Myocyte (in vitro differentiated cells): ENCODE results near the gene SACM1L. TPM values are rescaled to one million over a fixed set of nuclear protein-coding genes. Genes with fewer than 3 reads are reported as not detected.

Experiments used
- DNase-seq: peaks from one replicate; pipeline ENCODE4 v3.0.0-alpha.2; 2012; ENCODE audit warnings: low read depth
- total RNA-seq: library from RNA; depleted of rRNA; stranded (reverse); fragments of >200 nt; gene quantifications from 2 replicates; pipeline ENCODE4 v1.2.3, GENCODE V29; 2014

Gene SACM1L
- total RNA-seq, 1 donor from 2014 or later: 18.0 TPM

DNA sequence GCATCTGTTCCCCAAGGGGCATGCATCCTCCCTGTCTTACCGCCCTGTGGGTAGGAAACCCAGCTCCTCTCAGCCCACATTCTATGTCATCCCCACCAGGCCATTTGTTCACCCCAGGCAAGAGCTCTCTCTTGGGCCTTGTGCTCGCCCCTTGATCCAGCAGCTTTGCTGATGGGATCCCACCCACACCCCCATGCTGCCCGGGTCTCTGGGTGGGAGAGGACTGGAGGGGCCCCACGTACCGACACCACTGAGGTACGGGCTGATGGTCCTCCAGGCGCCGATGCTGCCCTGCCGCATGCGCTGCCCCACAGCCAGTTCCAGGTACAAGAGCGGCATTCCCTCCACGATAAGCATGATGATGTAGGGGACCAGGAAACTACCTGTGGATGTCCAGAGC, 92.6 kb downstream of the SACM1L start:
- DNase-seq: no peak

DNA sequence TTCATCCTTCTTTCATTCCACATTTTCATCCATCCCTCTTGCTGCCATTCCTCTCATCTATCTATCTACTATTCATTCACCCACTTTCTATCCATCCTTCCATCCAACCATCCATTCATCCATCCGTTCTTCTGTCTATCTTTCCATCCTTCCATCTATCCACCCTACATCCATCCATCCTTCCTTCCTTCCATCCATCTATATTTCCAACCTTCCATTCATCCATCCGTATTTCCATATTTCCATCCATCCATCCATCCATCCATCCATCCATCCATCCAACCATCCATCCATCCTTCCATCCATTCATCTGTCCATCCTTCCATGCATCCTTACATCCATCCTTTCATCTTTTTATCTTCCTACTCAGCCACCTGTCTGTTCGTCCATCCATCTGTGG, 93.2 kb downstream of the SACM1L start:
- no peak for DNase-seq

DNA sequence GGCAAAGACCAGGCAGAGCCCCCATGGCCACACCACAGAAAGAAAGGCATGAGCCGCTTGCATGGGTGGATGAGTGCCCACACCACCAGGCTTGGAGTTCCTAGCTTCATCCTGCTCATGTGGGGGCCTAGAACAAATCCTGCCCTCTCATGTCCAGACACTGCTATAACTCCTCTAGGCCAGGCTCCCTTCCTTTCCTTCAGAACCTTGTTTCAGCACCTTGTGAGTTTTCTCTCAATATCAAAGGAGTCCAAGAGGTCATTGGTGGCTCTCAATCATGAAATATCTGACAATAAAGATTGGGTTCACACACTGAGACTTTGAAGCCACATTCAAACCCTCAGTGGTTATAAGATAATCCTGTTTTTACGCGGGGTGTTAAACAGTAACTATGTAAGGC, 94.5 kb downstream of the SACM1L start:
- DNase-seq: no peak

DNA sequence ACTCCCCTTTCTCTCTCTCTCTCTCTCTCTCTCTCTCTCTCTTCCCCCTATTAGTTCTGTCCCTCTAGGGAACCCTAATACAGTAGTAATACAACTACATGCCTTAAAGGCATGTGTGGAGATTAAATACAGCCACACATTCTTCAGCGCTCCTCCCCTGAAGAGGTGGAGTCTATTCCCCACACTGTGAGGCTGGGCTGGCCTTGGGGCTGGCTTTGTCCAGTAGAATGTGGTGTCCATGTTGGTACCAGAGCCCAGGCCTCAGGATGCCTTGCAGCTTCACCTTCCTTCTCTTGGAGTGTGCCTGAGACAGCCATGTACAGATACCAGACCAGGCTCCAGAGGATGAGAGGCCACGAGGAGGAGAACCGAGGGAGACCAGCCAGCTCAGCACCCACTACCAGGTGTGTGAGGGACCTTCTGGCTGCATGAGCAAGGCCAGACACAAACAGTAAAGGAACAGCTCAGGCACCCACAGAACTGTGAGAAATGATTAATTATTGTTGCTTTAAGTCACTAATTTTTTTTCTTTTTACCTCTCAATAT, 96.5 kb downstream of the SACM1L start:
- DNase-seq: no peak

DNA sequence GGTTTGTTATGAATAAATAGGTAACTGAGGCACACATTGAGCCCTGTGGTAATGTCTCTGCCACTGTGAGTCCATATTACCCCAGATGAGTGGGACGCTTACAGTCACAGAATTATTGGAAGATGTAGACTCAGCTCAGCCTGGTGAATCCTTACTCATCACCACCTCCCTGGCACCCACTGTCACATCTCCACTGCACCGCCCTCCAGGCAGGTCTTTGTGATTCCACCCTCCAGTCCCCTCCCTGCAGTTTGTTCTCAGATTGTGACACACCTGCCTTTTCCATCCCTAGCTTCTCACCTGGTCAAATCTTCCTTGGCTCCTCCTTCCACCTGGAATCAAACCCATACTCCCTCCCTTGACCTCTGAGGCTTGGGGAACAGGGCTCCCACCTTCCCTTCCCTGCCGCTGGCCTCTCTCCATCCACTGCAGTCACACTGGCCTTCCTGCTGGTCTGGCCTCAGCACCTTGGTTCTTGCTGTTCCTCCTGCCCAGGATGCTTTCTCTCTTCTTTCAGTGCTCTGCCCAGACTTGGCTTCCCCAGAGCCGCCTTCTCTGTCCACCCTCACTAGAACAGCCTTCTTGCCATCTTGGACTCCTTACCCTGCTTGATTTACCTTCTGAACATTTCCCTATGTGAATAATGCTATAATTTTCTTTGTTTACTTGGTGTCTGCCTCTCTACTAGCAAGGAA, 97.8 kb downstream of the SACM1L start:
- no peak for DNase-seq

DNA sequence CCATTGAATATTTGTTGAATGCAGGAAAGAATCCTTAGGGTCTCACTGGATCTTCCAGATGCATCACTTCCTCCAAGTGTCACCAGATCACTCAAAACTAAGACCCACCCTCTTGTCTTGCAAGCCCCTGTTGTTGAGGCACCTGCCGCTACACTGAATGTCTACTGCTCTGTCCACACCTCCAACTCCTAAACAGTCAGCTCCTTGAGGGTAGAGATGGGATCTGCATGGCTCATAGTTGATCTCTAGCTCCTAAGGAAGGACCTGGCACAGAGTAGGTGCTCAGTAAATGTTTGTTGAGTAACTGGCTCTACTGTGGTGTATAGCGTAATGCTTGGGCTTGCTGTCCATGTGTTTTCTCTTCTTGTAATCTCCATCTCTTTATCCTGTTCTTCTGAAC, 98.4 kb downstream of the SACM1L start:
- DNase-seq: no peak

DNA sequence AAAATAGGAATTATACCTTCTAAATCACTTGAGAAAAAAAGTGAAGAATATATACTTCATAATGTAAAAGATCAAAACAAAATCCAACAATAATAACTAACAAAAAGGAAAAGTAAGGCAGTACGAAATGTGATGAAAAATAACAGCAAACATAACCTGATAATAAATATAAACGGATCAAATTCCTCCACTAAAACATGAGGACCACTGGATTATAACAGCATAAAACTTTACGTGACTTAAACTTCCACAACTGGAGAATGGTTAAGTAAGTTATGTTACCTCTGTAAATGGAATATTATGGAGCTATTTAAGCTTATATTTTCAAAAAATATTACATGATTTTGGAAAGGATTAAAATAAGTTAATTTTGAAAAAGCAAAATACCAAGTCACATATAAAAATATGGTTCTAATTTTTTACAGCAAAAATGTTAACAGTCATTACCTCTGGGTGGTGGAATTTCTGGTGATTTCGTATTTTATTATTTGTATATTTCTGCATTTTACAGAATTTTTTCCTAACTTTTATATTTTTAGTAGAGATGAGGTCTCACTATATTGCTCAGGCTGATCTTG, 100.1 kb downstream of the SACM1L start:
- no peak for DNase-seq

DNA sequence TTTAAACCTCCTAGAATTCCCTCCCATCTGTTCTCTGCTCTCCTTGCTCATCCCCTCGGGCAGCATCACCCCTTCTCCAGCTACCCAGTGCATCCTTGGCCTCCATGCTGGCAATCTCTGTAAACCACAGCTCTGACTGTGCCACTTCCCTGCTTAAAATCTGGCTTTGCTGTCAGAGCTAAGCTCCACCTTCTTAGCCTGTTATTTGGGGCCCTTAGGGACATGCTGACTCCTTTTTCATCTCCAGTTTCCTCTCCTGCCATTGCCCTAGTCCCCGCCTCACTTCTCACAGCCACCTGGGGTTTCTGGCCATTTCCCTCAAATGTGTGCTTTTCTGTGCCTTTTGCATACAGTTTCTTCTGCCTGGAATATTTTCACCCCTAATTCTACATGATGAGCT, 101.4 kb downstream of the SACM1L start:
- DNase-seq: no peak

DNA sequence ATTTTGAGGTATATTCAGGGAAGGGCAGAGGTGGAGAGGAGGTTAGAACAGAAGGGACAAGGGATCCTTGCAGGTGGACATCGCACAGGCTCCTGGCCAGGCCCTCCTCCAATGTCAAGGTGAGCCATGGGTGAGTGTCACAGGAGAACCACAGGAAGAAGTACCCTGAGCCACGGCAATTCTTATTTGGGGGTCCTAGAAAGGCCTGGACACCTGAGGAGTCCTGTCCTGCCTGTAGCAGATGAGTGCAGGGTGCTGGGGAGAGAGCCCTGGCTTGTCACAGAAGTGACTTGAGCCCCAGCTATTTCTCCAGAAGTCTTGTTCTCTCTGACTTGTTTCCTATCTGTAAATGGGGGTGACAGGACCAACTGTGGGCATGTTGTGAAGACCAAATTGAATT, 102.8 kb downstream of the SACM1L start:
- no peak for DNase-seq

DNA sequence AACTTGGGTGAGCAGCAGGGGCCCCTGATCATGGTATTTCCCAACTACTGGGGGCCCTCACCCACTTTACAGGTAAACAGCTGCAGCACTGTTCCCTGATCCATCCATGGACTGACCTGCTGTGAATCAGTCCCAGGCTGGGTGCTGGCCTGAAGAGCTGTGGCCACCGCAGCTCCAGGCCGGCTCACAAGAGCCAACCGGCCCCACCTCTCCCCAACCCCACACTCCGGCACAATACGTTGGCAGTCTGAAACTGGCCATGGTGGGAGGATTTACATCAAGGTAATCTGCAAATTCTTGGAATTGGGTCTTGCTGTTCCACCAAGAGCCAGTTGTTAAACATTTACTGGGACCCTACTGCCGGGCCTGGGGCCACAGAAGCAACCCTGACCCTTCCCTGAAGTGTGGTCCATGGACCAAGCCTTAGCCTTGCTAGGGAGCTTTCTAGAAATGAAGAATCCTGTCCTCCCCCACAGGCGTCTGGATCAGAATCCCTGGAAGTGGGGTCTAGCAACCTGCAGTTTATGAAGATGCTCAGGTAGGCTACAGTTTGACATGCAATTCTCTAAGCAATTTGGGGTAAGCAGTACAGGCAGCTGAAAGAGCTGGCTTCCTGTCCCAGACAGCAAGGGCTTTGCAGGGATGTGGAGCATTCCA, 103.4 kb downstream of the SACM1L start:
- DNase-seq: no peak

DNA sequence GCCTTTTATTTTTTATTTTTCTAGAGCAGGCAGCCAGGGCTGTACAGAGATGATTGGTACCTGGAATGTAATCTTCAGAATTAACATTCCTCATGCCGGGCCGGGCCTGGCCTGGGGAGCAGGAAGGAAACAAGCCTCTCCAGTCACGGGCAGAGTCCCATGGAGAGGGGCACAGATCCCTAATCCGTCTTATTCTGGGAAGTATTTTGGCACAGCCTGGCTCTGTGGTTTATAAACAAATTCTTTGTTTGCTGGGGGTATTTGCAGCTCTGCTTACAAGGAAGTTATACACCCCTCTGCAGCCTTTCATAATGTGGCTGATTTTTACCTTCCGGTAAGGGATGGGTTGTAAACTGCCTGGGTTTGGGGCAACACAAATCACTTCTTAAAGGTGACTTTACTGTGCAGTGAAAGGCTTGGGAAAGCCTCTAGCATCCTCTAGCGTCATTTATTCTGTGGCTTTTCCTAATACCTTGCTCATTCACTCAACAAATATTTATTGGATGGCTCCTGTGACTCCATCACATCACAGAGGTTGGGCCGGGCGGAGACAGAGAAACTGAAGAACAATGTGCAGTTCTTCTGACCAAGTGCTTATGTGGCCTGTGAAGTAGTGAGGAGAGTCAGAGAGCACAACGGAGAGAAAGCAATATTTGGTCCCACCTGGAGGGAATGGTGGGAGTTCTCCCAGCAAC, 104.4 kb downstream of the SACM1L start:
- DNase-seq: no peak

DNA sequence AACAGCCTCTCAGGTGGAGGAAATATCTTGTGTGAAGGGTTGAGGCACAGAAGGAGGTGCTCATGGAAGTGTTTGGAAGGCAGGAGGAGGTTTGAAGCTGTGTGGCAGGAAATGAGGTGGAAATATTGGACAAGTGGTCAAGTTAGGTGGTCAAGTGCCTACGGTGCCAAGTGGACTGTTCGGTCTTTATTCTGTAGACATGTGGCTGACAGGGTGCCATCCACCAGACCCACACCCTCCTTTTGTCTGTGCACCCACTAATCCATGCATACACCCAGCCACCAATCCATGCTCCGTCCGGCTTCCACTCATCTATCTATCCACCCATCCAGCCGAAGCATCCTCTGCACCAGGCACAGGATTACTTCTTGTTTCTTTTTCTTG, 105.0 kb downstream of the SACM1L start:
- no peak for DNase-seq

DNA sequence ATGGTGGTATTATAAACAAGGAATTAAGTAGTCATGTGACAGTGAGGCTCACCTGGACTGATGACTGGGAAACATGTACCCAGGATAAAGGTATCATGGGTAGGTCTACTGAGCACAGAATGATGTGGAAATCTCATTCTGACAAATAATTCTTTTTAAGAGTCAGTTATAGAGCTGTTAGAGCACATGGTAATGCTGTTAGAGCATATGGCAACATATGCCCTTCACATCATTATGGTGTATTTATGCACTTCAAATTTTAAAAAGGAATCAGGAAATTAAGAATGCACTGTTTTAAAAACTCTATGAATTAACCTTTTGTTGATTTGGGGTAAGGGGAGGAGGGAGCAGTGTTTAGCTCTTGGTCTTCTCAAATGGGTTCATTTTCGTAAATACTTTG, 105.5 kb downstream of the SACM1L start:
- DNase-seq: no peak

Other genes starting within 250 kb of the SACM1L start
- gene LIMD1, start 94.6 kb upstream of the SACM1L start, total RNA-seq: 29.2 and 35.9 TPM in 2 replicates
- not detected in 2 replicates for gene SLC6A20, start 107.1 kb downstream of the SACM1L start, total RNA-seq
- gene LZTFL1, start 152.7 kb downstream of the SACM1L start, total RNA-seq: 13.6 and 15.8 TPM in 2 replicates
- gene CCR9, start 197.1 kb downstream of the SACM1L start, total RNA-seq: not detected in 2 replicates